Measurements from ENCODE around the gene EPB41L2.

EPB41L2 gene

DNA sequence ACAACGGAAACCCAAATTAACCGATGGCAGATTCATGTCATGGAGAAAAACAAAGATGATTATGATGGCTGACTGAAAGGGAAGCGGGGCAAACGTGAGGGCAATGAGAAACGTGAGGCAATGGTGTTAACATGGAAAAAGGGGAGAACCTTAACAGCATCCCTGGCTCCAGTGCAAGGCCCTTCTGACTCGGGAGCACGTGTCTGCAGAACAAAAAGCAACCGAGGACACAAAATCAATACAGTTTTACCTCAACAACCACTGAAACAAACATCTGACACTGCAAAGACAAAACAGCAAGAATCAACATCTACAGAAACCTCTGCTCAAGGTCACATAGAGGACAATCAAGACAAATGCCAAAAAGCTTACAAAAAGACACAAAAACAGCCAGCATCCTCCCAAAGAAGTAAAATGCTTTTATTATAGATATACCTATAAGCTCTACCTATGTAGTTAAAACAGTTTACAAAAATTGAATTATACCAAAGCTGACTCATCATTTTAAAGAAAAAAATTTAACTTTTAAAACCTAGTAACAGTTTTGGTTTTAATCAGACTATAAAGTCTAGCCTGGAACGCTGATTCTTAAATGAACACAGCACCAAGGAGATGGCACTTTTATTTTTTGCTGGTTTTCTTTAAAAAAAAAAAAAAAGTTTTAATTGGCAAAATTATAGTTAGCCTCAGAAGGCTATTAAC, 192.7 kb downstream of the EPB41L2 start:
- no peak for DNase-seq (ENCODE audit: low read depth in 2 of 2)

DNA sequence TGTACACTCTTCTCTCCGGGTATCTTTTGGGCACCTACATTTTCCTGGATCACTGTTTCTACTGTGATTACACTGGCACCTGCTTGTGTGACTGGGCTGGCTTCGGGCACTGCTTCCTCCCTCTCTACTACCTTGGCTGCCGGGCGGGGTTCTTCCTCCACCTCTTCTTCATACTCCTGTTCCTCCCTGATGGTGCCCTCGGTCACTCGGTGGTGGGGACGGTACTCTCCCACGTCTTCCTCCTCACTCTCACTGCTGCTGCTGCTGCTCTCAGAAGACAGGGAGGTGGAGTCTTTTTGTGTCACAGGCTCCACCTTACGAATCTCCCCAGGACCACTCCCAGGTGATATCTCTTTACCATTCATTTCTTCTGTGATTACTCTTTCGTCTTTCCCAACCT, 193.4 kb downstream of the EPB41L2 start:
- no peak for DNase-seq (ENCODE audit: low read depth in 2 of 2)

DNA sequence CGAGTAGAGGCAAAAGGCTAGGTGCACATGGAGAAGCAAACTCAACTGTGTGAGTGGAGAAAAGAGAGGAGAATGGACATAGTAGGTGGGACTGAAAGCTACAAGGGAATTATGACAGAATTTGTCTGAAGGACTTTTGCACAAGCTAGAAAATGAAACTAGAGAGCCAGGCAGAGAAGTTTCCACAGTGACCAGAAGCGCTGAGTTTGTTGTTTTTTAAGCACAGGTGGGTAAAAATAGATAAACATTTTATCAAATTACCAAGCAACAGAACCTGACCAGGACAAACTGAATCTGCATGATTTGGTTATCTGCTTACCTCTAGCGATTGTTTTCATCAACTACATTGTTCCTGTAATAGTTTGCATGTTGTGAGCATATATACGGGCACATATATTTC, 197.3 kb downstream of the EPB41L2 start:
- no peak for DNase-seq (ENCODE audit: low read depth in 2 of 2)

DNA sequence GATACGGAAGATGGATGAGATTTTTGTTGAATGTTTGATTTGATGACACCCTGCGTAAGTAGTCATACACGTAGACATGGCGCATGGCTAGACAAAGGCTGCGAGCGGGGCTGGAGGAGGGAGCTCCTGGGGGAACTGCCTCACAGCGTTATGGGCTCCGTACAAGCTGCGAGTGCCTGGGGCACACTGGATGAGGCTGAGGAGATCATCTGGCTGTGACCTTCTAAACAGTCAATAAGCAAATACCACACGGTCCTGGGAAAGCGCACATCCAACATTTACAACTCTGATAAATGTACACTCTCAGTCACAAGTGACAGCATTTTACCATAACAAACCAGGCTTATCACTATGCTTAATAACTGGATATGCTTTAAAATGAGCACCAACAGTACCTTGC, 198.7 kb downstream of the EPB41L2 start:
- DNase-seq (ENCODE audit: low read depth in 2 of 2): no peak

DNA sequence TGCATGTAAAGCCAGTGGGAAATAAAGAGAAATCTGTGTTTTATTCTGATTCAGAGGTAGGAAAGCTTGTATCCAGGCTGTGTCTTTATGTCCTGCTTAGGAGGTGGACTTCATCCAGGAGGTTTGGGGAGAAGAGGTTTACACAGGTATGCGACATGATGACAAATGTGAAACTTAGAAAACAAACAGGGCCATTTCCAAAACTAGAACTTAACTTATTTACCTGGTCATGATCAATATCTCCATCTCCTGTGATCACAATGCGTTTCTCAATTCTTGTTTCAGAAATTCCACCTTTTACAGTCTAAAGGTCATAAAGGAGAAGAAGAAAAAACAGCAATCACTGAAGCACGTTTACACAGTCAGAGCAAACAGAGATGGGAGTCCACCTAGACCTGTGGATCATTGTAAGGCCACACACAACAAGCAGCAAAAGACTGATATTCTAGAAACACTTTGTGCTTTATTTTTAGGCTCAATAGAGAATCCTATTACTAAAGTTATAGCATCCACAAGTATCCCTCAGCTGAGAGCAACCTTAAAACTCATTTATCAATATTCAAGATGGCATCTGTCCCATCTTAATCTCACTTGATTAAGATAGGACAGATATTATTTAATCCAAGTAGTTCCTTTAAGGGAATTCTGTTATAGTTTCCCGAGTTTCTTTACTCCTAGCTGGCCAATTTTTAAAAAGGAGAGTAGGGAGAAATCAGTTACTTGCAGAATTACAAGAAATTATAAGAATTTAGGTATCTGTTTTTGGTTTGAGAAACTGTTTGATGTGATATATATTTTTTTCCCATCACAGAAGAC, 199.4 kb downstream of the EPB41L2 start:
- no peak for DNase-seq (ENCODE audit: low read depth in 2 of 2)

DNA sequence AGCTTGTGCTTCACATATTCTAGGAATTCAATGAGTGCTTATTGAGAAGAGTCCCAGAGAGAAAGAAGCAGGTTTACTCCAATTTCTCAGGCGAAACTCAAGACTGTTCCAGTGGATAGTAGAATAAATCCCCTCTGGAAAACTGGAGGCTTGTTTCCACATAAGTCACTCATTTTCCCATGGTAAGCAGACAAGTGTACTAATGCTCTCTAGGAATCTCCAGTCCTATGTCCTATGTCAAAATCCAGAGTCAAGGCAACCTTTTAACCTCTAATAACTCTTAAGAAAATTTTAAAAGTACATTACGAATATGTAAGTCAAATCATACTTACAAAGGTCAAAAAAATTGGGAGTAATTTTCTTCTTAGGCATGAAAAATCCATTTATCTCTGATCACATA, 200.7 kb downstream of the EPB41L2 start:
- no peak for DNase-seq (ENCODE audit: low read depth in 2 of 2)

DNA sequence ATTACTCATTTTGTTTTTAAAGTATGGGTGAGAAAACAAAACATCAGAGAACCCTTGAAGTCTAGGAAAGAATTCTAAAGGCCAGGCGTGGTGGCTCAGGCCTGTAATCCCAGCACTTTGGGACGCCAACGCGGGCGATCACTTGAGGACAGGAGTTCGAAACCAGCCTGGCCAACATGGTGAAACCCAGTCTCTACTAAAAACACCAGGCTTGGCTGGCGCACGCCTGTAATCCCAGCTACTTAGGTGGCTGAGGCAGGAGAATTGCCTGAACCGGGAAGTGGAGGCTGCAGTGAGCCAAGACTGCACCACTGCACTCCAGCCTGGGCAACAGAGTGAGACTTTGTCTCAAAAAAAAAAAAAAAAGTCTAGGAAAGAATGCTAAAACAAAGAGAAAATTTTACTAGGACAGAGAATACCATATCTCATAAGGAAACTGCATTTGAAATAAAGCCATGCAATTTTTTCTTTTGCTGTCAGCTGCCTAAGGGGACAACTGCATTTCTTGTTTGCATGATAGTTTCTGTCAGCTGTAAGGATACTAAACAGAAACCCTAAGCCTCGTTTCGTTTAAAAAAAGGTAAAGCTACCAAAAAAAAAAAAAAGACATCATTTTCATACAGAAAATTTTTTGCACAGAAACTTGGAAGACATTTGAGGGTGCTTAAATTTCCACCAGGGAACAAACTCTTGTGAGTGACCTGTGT, 203.7 kb downstream of the EPB41L2 start:
- DNase-seq (ENCODE audit: low read depth in 2 of 2): no peak

DNA sequence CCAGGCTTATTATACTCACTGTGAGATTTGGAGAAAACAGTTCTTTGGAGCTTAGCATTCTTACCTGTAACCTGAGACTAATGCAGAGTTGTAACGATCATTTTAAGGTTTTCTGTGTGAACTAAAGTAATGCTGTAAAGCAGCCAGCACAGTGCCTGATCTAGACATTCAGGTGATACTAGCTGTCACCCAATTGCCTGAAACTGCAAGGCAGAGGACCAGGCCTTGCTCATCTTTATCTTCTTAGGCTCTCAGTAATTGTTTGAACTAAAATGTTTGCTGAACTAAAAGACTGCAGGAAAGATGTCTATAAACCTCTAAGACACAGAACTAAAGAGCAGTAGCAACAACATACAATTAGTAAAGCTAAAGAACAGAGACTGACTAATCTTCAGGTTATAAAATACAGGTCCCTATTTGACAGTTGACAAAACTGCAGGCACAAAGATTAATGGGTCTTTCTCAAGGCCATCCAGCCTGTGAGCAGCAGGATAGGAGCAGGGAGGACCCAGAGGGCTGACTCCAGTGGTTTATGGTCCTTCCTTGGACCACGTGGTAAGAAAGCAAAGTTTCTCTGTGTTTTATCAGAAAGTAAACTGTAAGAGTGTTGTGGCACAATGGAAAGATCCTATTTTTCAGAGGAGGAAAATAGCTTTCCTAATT, 204.4 kb downstream of the EPB41L2 start:
- DNase-seq (ENCODE audit: low read depth in 2 of 2): no peak

DNA sequence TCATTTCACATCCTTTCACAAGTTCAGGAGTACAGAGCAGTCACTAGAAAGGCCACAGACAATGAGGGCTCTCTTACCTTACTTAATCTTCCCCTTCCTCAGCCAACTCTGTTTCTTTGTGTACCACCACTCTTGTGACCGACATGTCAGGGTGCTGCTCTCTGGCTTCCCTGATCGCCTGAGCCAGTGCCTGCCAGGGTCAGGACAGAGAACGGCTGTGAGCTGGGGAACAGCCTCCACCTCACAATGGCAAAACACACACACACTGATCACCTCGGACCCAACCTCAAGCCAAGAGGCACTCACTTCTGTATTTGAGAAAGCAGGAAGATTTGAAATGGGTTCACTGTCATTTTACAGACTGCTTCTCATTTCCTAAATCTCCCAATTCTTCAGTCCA, 205.0 kb downstream of the EPB41L2 start:
- no peak for DNase-seq (ENCODE audit: low read depth in 2 of 2)

DNA sequence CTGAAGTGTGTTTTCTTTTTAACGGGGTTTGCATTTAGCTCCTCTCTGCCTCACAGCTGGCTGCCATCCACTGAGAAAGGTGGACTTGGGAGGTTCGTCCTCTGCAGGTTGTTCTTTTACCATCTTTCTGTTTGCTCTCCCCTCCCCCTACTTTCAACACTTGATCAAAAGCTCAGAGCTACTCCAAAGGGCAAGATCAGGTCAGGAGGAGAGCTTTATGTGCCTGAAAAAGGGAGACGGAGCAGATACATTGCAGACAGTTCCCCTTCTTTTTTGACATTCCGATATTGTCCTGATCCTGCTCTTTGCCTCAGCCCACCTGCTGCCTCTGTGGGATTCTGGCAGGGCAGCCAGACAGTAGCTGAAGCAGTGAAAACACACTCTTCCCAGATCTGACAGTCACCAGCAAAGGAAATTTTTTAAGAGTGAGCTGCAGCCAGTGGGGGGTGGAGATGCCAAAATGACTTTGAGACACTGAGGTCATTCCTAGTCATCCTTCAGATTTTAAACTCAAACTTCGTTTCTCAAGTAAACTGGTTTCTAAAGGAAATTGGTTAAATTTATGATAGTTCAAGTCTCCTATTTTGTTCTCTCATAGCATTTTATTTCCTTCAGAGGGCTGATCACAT, 209.4 kb downstream of the EPB41L2 start:
- no peak for DNase-seq (ENCODE audit: low read depth in 2 of 2)

DNA sequence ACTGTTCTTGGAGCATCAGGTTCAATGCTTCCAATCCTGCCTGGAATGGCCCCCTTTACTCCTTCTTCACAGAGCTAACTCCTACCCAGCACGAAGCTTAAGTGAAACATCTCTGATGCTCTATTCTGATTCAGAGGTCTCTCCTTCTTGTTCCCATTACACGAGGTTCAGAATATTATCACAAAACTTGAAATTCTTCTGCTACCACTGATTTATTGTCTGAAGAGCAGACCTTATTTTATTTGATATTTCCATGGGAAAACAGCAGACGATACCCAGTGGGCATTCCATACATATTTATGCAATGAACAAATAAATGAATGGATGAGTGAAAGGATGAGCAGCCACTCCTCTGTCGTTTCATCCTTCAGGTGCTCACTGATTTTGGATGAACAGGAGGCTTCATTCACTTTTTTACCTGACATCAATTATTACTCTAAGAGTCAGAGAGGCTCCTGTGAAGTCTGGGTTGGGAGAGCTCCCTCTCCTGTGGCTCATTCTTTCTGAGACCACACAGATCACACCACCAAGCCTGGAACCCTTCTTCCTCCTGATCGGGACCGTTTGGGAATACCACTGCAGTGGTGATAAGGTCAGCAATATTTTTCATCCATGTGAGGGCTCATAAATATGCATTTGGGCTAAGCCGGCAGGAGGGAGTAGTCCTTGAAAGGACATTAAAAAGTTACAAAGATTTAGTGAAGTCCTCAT, 210.0 kb downstream of the EPB41L2 start:
- no peak for DNase-seq (ENCODE audit: low read depth in 2 of 2)

DNA sequence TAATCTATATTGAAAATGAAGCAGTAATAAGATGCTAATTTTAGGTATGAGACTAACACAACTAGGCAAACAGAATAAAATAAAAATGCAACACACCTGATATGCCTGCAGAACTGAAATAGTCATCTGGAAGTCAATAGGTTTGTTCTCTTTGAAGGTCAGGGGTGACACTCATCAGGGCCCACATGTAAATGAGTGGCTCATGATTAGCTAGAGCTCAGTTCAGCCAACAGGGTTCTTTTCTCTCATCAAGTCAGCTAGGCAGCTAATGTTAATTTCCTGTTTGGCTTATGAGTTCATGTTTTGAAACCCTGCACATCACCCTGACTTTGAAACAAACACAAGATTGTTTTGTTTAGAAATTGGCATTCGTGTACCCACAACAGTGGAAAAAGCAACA, 212.0 kb downstream of the EPB41L2 start:
- DNase-seq (ENCODE audit: low read depth in 2 of 2): no peak

DNA sequence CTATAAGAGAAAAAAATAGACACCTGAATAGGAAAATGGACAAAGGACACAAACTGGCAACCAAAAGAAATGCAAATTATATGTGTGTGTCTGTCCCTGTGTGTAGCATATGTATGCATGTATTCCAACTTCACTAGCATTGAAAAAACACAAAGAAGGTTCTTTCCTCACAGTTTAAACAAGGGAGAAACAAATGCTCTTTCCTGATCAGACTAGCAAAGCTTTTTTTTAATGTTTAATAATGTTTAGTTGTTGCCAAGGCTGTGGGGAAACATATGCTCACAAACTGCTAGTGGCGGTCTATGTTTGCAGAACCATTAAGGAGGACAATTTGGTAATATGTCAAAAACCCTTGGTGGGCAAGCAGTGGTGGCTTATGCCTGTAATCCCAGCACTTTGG, 213.5 kb downstream of the EPB41L2 start:
- no peak for DNase-seq (ENCODE audit: low read depth in 2 of 2)

DNA sequence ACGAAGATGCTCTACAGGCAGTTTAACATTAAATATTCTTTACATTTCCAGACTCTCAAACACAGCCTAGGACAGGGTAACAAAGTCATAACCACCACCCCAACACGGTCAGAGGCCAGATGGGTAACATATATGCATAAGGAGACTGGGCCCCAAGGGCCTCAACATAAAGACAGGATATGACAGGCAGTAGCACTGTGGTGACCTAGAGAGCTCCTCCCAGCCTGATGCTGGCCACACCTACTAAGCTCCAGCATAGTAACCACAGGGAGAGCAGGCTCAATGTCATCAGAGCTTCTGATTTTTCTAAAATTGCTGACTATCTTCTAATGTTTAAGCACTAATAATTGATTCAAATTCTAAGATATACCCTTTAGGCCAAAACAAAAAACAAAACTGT, 214.1 kb downstream of the EPB41L2 start:
- no peak for DNase-seq (ENCODE audit: low read depth in 2 of 2)

DNA sequence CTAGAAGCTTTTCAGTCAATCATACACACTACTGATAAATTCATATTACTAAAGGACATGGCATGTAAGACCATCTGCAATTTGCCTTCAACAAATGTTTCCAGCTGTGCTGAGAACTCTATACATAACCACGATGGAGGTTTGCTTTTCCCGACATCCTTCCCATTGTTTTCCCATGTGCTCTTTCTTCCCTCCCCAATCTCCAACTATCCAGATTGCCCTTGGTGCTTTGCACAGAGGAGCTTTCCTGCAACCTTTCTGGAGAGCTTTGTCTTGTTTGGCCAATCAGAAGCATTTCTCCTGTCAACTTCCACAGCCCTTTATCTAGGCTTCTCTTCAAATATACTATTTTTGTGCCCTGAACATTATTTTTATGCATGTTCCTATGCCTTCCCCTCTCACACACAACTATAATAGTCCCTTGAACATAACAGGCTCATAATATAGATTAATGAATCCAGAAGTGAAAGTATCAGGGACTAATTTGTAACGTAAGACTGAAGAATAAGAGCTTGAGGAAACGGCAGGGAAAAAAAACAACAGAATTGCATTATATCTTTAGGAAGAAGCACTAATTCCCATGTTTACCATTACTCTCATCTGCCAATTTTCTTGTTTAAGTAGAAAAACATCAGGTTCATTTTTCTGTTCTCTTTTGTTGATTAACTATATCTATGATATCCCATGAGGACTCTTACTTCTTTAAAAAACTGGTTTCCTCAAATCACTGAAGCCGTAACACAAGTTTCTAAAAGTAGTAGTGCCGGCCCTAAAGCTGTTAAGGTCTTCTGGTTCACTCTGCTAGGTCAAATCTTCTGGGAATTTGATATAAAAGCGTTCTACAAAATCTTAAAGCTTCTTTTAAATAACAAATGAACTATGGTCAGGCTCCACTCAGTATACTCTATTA, 215.8 kb downstream of the EPB41L2 start:
- no peak for DNase-seq (ENCODE audit: low read depth in 2 of 2)

DNA sequence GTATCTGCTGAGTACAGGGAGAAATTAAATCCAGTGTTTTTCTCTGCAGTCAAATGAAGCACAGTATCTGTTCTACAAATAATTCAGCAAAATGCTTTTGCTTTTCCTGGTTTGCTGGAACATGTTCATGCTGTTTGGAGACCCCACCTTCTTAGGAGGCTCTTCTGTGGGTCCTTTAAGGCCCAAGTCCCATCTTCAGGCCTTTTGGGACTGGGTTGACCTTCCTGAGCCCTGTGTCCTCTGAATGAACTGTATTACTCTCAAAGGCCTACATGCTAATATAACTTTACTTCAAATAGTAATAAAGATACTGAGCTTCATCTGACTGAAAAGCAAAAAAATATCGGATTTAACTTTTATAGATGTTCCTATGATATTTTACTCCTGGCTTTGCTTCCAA, 216.5 kb downstream of the EPB41L2 start:
- no peak for DNase-seq (ENCODE audit: low read depth in 2 of 2)

DNA sequence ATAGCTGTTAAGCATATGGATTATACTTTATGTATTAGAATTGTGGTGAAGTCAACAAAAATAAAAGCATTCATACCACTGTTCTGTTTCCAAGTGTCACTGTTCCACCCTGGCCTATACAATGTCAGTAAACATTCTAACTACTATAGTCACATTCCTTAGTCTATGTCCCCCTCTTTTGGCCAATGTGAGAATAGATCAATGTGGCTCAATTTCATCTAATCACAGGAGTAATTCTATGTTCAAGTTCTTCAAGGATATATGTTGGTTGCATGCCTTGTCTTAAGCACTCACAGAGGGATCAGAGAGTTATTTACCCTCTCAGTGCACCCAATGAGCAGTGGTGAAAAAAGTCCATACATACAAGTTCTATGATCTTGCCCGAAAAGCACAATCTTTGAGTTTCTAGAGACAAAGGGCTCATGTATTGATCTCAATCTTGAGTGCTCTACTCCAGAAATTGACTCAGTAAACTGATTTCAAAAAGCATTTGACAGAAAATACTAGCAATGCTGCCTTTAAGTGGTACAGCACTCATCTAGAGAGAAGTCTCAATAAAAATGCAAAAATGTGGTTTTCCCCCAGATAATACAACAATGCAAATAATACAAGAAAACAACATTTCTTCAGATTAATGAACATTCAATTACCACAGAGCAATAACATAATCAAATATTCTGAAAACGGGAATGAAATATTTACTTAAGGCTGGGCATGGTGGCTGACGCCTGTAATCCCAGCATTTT, 219.3 kb downstream of the EPB41L2 start:
- no peak for DNase-seq (ENCODE audit: low read depth in 2 of 2)

DNA sequence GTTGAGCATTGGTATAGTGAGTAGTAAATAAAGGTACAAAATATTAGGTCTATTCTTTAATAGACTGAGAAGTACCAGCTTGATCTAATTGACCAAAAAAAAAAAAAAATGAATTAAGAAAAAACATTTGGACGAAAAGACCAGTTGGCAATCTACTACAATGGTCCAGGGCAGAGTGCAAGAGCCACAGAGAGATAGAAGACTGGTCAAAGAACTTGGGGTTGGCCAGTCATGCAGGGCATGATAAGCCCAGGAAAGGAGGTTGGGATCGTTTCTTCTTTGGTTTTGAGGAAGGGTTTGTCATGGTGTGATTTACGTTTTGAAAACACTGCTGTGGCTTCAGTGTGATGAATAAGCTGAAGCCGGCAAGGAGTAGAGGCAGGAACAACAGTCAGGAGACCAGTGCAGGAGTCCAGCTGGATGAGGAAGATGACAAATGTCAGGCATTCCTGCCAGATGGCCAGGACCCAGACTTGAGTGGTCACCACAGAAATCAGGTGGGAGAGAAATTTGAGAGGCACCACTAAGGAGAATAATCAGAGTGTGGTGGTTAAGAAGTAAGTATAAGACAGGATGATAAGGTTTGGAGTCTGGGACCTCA, 221.8 kb downstream of the EPB41L2 start:
- DNase-seq (ENCODE audit: low read depth in 2 of 2): no peak

DNA sequence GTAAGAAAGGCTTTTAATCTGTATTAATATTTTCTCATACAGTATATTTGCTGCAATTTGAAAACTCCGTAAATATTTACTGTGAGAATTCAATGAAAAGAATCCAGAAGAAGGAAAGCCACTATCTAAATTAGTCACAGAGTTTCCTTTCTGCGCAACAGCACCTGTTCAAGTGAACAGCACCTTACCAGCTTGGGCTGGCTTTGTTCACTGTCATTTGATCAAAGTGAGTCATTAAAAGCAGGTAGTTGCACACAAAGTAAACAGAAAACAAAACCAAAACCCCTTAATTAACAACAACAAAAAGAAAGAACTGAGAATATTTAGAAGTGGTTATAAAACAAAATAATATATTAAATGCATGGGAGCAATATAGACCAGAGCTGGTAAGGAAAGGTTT, 223.0 kb downstream of the EPB41L2 start:
- no peak for DNase-seq (ENCODE audit: low read depth in 2 of 2)

Measured in stimulated activated CD8-positive, alpha-beta memory T cell treated with anti-CD3 and anti-CD28 coated beads, Interleukin-7, amount 100 ng/mL, for 1 hour (primary cell).